H1 (cell line): Measurements from ENCODE around the gene NEGR1. TPM values are rescaled to one million over a fixed set of nuclear protein-coding genes. Genes with fewer than 3 reads are reported as not detected.

Source experiments
- CTCF ChIA-PET: fragments of 300-600 bp; sonication (Branson Sonifier 250); formaldehyde crosslinking; loops from one replicate; lab custom pipeline; 2021; ENCODE audit not compliant: partially characterized antibody; lab: Charles Lee
- POLR2A ChIA-PET: fragments of 300-600 bp; sonication (Branson Sonifier 250); formaldehyde crosslinking; loops from one replicate; lab custom pipeline; 2021; ENCODE audit warnings: inconsistent platforms; ENCODE audit not compliant: partially characterized antibody; lab: Charles Lee
- DNase-seq, 2 experiments: peaks; one replicate each; pipeline versions ENCODE4 v3.0.0 to v3.0.0-alpha.2; 2010 to 2022; ENCODE audit warnings: low spot score in 2 of 2, low read depth in 1 of 2, mixed read lengths in 1 of 2
- FAIRE-seq: peaks from 2 replicates; lab custom pipeline; 2011; peaks lifted over from hg19 to GRCh38; lab: Jason Lieb, UNC
- H2AFZ ChIP-seq: 2 replicates; pipeline ENCODE4 v1.8.1; 2012; ENCODE audit warnings: low read length, inconsistent platforms
- H2AK5ac ChIP-seq: 2 replicates; pipeline ENCODE4 v1.6.1; 2013; ENCODE audit warnings: low read depth, low read length
- H2BK120ac ChIP-seq: replicated peaks from 2 replicates; pipeline ENCODE3; 2013; ENCODE audit warnings: low read depth, low read length, inconsistent platforms
- H2BK12ac ChIP-seq: 2 replicates; pipeline ENCODE4 v1.6.1; 2013; ENCODE audit warnings: low read depth, low read length
- H2BK15ac ChIP-seq: 2 replicates; pipeline ENCODE4 v1.6.1; 2013; ENCODE audit warnings: low read length
- H2BK20ac ChIP-seq: 2 replicates; pipeline ENCODE4 v1.6.1; 2013; ENCODE audit warnings: low read length
- H2BK5ac ChIP-seq: 2 replicates; pipeline ENCODE4 v1.6.1; 2013; ENCODE audit warnings: low read depth, low read length
- H3K14ac ChIP-seq: 2 replicates; pipeline ENCODE4 v1.6.1; 2013; ENCODE audit warnings: inconsistent platforms; ENCODE audit not compliant: insufficient read length
- H3K18ac ChIP-seq: 2 replicates; pipeline ENCODE4 v1.6.1; 2013; ENCODE audit warnings: low read length; ENCODE audit errors: extremely low read depth
- H3K23ac ChIP-seq: 2 replicates; pipeline ENCODE4 v1.6.1; 2013; ENCODE audit warnings: inconsistent platforms; ENCODE audit not compliant: insufficient read length
- H3K23me2 ChIP-seq: 2 replicates; pipeline ENCODE4 v1.6.1; 2013; ENCODE audit warnings: low read depth, low read length
- H3K27ac ChIP-seq: 2 replicates; pipeline ENCODE4 v1.6.1; 2011; ENCODE audit warnings: low read depth, low read length, inconsistent platforms
- H3K27me3 ChIP-seq, 4 experiments: replicated peaks in 1 of 4; 1 replicate in 1 of 4; 2 replicates in 3 of 4; pipeline versions ENCODE4 v1.6.1 to v1.8.1; 2011 to 2013; ENCODE audit warnings: low read length in 3 of 4, mild to moderate bottlenecking in 3 of 4, inconsistent platforms in 2 of 4, mixed read lengths in 2 of 4, moderate library complexity in 1 of 4; ENCODE audit not compliant: control insufficient read depth in 3 of 4, insufficient read depth in 3 of 4; ENCODE audit errors: extremely low read depth in 1 of 4
- H3K36me3 ChIP-seq, 4 experiments: 2 replicates each; pipeline versions ENCODE4 v1.6.1 to v1.8.1; 2011 to 2013; ENCODE audit warnings: mild to moderate bottlenecking in 4 of 4, low read length in 3 of 4, moderate library complexity in 2 of 4, control low read depth in 1 of 4, inconsistent platforms in 1 of 4; ENCODE audit not compliant: insufficient read depth in 4 of 4, control insufficient read depth in 2 of 4
- H3K4ac ChIP-seq: replicated peaks from 2 replicates; pipeline ENCODE3; 2013; ENCODE audit warnings: low read length, low read depth, mixed read lengths, inconsistent platforms; ENCODE audit not compliant: insufficient read length
- H3K4me1 ChIP-seq, 4 experiments: replicated peaks in 1 of 4; 1 replicate in 1 of 4; 2 replicates in 3 of 4; pipeline versions ENCODE4 v1.6.1 to v1.8.1; 2011 to 2013; ENCODE audit warnings: low read length in 3 of 4, inconsistent platforms in 2 of 4, mixed read lengths in 1 of 4; ENCODE audit not compliant: insufficient read depth in 4 of 4, control insufficient read depth in 3 of 4
- H3K4me2 ChIP-seq, 2 experiments: 2 replicates each; pipeline versions ENCODE4 v1.6.1 to v1.8.1; 2011 to 2013; ENCODE audit warnings: low read depth in 2 of 2, low read length in 2 of 2, control low read depth in 1 of 2, inconsistent platforms in 1 of 2, mild to moderate bottlenecking in 1 of 2; ENCODE audit not compliant: insufficient read depth in 1 of 2
- H3K4me3 ChIP-seq, 4 experiments: fragments of 200-600, 300-600 bp in 1 of 4; sonication (generic), shearing (Covaris generic), sonication (Bioruptor Twin) in 1 of 4; 2 replicates each; pipeline versions ENCODE4 v1.5.1 to v1.8.1; 2011 to 2016; ENCODE audit warnings: low read length in 4 of 4, low read depth in 3 of 4, control low read depth in 2 of 4, inconsistent platforms in 2 of 4, mild to moderate bottlenecking in 2 of 4, mixed read lengths in 1 of 4, moderate library complexity in 1 of 4; ENCODE audit not compliant: insufficient read depth in 2 of 4; ENCODE audit errors: extremely low read depth in 1 of 4
- H3K56ac ChIP-seq: replicated peaks from 2 replicates; pipeline ENCODE3; 2013; ENCODE audit warnings: low read depth, mild to moderate bottlenecking, mixed read lengths, low read length, inconsistent platforms; ENCODE audit not compliant: insufficient read length
- H3K79me1 ChIP-seq: 2 replicates; pipeline ENCODE4 v1.6.1; 2013; ENCODE audit warnings: low read depth, low read length, control low read depth
- H3K79me2 ChIP-seq, 2 experiments: 2 replicates each; pipeline versions ENCODE4 v1.6.1 to v1.8.1; 2012 to 2013; ENCODE audit warnings: low read length in 2 of 2, mild to moderate bottlenecking in 2 of 2, inconsistent platforms in 1 of 2; ENCODE audit not compliant: insufficient read depth in 2 of 2, control insufficient read depth in 1 of 2
- H3K9ac ChIP-seq, 4 experiments: replicated peaks in 1 of 4; 1 replicate in 1 of 4; 2 replicates in 3 of 4; pipeline versions ENCODE4 v1.6.1 to v1.8.1; 2011 to 2013; ENCODE audit warnings: low read depth in 3 of 4, low read length in 3 of 4, control low read depth in 2 of 4, mild to moderate bottlenecking in 2 of 4, moderate library complexity in 2 of 4, inconsistent platforms in 1 of 4; ENCODE audit errors: extremely low read depth in 1 of 4
- H3K9me3 ChIP-seq, 2 experiments: 2 replicates each; pipeline versions ENCODE4 v1.6.1 to v1.8.1; 2012 to 2013; ENCODE audit warnings: mild to moderate bottlenecking in 2 of 2, moderate library complexity in 2 of 2, control low read depth in 1 of 2, inconsistent platforms in 1 of 2, low read depth in 1 of 2, low read length in 1 of 2, mixed read lengths in 1 of 2; ENCODE audit not compliant: insufficient read depth in 2 of 2
- H4K20me1 ChIP-seq, 2 experiments: replicated peaks in 1 of 2; 2 replicates each; pipeline versions ENCODE3 to v1.8.1; 2011 to 2013; ENCODE audit warnings: inconsistent platforms in 2 of 2, low read length in 2 of 2, mild to moderate bottlenecking in 1 of 2; ENCODE audit not compliant: insufficient read depth in 2 of 2, control insufficient read depth in 1 of 2
- H4K5ac ChIP-seq: 2 replicates; pipeline ENCODE4 v1.6.1; 2013; ENCODE audit warnings: low read length, low read depth, mixed read lengths, inconsistent platforms; ENCODE audit not compliant: insufficient read length
- H4K8ac ChIP-seq: 2 replicates; pipeline ENCODE4 v1.8.0; 2013; ENCODE audit warnings: mild to moderate bottlenecking, moderate library complexity, low read length, inconsistent platforms; ENCODE audit not compliant: insufficient read depth; ENCODE audit errors: extremely low read depth
- H4K91ac ChIP-seq: replicated peaks from 2 replicates; pipeline ENCODE3; 2013; ENCODE audit warnings: low read length, mixed read lengths, inconsistent platforms; ENCODE audit not compliant: insufficient read length
- RNF2 ChIP-seq: fragments of 200-900, 300-1000 bp; sonication (generic); IDR thresholded peaks from 2 replicates; pipeline ENCODE4 v1.7.1; 2016; ENCODE audit warnings: borderline replicate concordance, low read depth, mild to moderate bottlenecking, antibody characterized with exemption, low read length; ENCODE audit not compliant: poor library complexity, severe bottlenecking; ENCODE audit errors: missing control alignments
- TAF1 ChIP-seq: IDR thresholded peaks from 2 replicates; pipeline ENCODE4 v1.6.1; 2011; ENCODE audit warnings: mild to moderate bottlenecking, low read depth, low read length
- WGBS, 2 experiments: shearing (Covaris generic) in 1 of 2; methylation state at CpG; one replicate each; pipeline versions ENCODE4 v1.1.6 to v1.1.7; 2013 to 2015; ENCODE audit warnings: low lambda C conversion rate in 2 of 2, mixed read lengths in 2 of 2, inconsistent platforms in 1 of 2, low coverage in 1 of 2, missing lambda C conversion rate in 1 of 2; ENCODE audit not compliant: insufficient replicate concordance in 2 of 2, insufficient coverage in 1 of 2, insufficient read length in 1 of 2; ENCODE audit errors: extremely low coverage in 1 of 2, missing lambda C conversion rate in 1 of 2; 5-methylcytosine and 5-hydroxymethylcytosine counted together
- polyA plus RNA-seq, 7 experiments: library from polyadenylated mRNA; depleted of rRNA in 3 of 7; stranded (reverse) in 5 of 7; unstranded in 2 of 7; fragments of >200 nt in 5 of 7; fragments of 200-250 nt in 2 of 7; gene quantifications; 1 replicate in 5 of 7; 2 replicates in 1 of 7; 4 replicates in 1 of 7; pipeline versions ENCODE4 v1.2.1 to v1.2.3, GENCODE V29; 2011 to 2013; ENCODE audit warnings: missing spikeins in 2 of 7, mixed read lengths in 2 of 7
- total RNA-seq: library from RNA; stranded (reverse); fragmentation: NEBNext Ultra II Directional; extraction: Animal tissue kit (Norgen Biotek cat#: 25700); gene quantifications from 2 replicates; pipeline ENCODE4 v1.2.1, GENCODE V29; 2021

NEGR1 gene
- total and polyA plus RNA-seq, 2 of the 8 experiments (the other 6 are each of a cell fraction or from before 2014, with no cell fraction given), result 0.71 to 1.3 TPM

GRCh38 chr1:71427066-71427465 lies 855.3 kb downstream of the NEGR1 start:
- Histone ChIP-seq H4K20me1 (no peaks in the 10 kb centered on the region), H3K4ac (no peak overlapping the region), H2BK120ac (no peak overlapping the region), H3K4me1 (peaks cover 0 to 3% (median under 1%) of the 10 kb centered on the region in 4 experiments; a peak in 3 of 7 replicates), H3K14ac (no peak overlapping the region), H3K9ac (no peak overlapping the region), H3K18ac (no peak overlapping the region), H3K36me3 (no peaks in the 10 kb centered on the region), H3K4me3 (no peak overlapping the region), H2BK5ac (no peak overlapping the region), H3K27ac (no peak overlapping the region), H3K23me2 (no peaks in the 10 kb centered on the region)
- FAIRE-seq, result no peak
- TF ChIP-seq TAF1 (no peak), RNF2 (no peak)
- TF ChIP-seq, all 59 proteins: peak for 0
- Histone ChIP-seq H3K79me1 (no peaks in the 10 kb centered on the region), H2AFZ (peak overlapping the region; percentile 57; the same call in 1 of the 2 replicates), H4K8ac (no peak overlapping the region), H3K27me3 (no peaks in the 10 kb centered on the region), H4K91ac (no peak overlapping the region), H2BK12ac (no peak overlapping the region), H3K56ac (no peak overlapping the region), H3K4me2 (no peak overlapping the region), H3K23ac (no peak overlapping the region), H2BK15ac (no peak overlapping the region), H3K79me2 (no peaks in the 10 kb centered on the region), H3K9me3 (no peaks in the 10 kb centered on the region), H2BK20ac (no peak overlapping the region), H4K5ac (no peak overlapping the region), H2AK5ac (no peak overlapping the region)
- CTCF ChIA-PET, result interaction anchor here (0.9 kb wide), 1 partner anchor 16 kb away, joined by 3 read pairs; no protein-coding TSS in a partner anchor
- POLR2A ChIA-PET, result no interaction called here
- DNase-seq, result no peak
- 94% methylated on average over 3 of the region's 3 CpGs; no CpG with 5 or more reads in 1 of the 2 experiments for WGBS, 2 experiments
